Ectodermal cell (in vitro differentiated cells): Measurements from ENCODE around the gene NANOS3.
A peak's percentile ranks its signal among the peaks of the same experiment; 100 is the strongest.
"Not testable (repeated sequence)": the region's sequence is repeated elsewhere in the genome, so short reads cannot be mapped to it uniquely, and the experiment has no call there.

Source experiments
- H3K27ac ChIP-seq: 2 replicates; pipeline ENCODE4 v1.7.0; 2013; ENCODE audit warnings: mild to moderate bottlenecking, low read depth, low read length; ENCODE audit not compliant: insufficient read depth, poor library complexity, severe bottlenecking
- H3K27me3 ChIP-seq: 2 replicates; pipeline ENCODE4 v1.7.0; 2013; ENCODE audit warnings: mild to moderate bottlenecking, low read length; ENCODE audit not compliant: insufficient read depth, control insufficient read depth, poor library complexity, severe bottlenecking
- H3K36me3 ChIP-seq: one replicate; pipeline ENCODE4 v1.7.0; 2013; ENCODE audit warnings: low read length; ENCODE audit not compliant: control insufficient read depth, insufficient read depth
- H3K4me1 ChIP-seq: one replicate; pipeline ENCODE4 v1.7.0; 2013; ENCODE audit warnings: low read length; ENCODE audit not compliant: control insufficient read depth, insufficient read depth
- H3K4me3 ChIP-seq: 2 replicates; pipeline ENCODE4 v1.7.0; 2013; ENCODE audit warnings: low read depth, low read length, control low read depth; ENCODE audit not compliant: insufficient read depth
- H3K9me3 ChIP-seq: 2 replicates; pipeline ENCODE4 v1.7.0; 2013; ENCODE audit warnings: mild to moderate bottlenecking, low read length, moderate library complexity; ENCODE audit not compliant: control insufficient read depth
- WGBS, 2 experiments: methylation state at CpG; one replicate each; pipeline ENCODE4 v1.1.7; 2013; ENCODE audit warnings: missing lambda C conversion rate in 2 of 2; 5-methylcytosine and 5-hydroxymethylcytosine counted together

The NANOS3 gene

DNA sequence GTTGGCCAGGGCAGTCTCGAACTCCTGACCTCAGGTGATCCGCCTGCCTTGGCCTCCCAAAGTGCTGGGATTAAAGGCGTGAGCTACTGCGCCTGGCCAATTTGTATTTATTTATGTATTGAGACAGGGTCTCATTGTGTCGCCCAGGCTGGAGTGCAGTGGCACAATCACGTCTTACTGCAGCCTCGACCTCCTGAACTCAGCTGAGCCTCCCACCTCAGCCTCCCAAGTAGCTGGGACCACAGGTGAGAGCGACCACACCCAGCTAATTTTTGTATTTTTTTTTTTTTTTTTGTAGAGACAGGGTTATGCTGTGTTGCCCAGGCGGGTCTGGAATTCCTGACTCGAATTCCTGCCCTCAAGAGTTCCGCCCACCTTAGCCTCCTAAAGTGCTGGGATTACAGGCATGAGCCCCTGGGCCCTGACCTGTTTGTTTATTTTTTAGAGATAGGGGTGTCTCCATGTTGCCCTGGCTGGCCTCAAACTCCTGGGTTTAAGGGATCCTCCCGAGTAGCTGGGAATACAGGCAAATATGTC, 24.7 kb upstream of the NANOS3 start:
- H3K9me3 ChIP-seq, H3K27me3 ChIP-seq, H3K27ac ChIP-seq, H3K4me3 ChIP-seq, H3K36me3 ChIP-seq: not testable (repeated sequence)
- 86 to 90% methylated on average over 10 to 12 of the region's 12 CpGs for WGBS, 2 experiments
- peaks cover 11% of the 10 kb centered on the region for H3K4me1 ChIP-seq

GRCh38 chr19:13856497-13856896, 20.4 kb upstream of the NANOS3 start:
- Histone ChIP-seq H3K4me3 (no peak overlapping the region), H3K27ac (no peak overlapping the region), H3K9me3 (no peaks in the 10 kb centered on the region), H3K4me1 (peaks cover 2% of the 10 kb centered on the region), H3K36me3 (no peaks in the 10 kb centered on the region), H3K27me3 (peaks cover 5% of the 10 kb centered on the region)
- 85 to 90% methylated on average over 2 of the region's 2 CpGs for WGBS, 2 experiments

- Histone ChIP-seq H3K27me3 (peaks cover 30% of the 10 kb centered on the region), H3K9me3 (no peaks in the 10 kb centered on the region), H3K27ac (no peak overlapping the region), H3K4me3 (no peak overlapping the region), H3K4me1 (peaks cover 8% of the 10 kb centered on the region), H3K36me3 (no peaks in the 10 kb centered on the region)
- WGBS, 2 experiments = 89 to 90% methylated on average over 3 of the region's 3 CpGs
These were observed 17.5 kb upstream of the NANOS3 start for GRCh38 chr19:13859361-13859880.

DNA sequence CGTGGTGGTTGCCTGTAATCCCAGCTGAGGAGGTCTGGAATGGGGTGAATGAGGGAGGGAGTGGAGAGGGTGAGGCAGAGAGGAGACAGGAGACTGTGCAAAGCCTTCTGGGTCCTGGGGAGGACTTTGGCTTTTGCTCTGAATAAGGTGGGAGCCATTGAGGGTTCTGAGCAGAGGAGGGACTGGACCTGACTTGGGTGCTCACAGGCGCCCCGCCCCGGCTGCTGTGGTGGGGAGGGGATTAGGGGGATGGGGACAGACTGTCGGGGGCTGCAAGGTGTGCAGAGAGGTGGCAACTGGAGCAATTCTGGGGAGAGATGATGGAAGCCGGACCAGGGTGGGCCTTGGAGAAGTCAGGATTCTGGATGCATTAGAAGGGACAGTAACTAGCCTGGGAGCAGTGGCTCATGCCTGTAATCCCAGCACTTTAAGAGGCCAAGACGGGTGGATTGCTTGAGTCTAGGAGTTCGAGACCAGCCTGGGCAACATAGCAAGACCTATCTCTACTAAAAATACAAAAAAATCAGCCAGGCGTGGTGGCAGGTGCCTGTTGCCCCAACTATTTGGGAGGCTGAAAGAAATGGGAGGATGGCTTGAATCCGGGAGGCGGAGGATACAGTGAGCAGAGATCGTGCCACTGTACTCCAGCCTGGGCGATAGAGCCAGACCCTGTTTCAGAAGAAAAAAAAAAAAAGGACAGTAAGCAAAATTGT, 16.1 kb upstream of the NANOS3 start:
- no peaks in the 10 kb centered on the region for H3K9me3 ChIP-seq
- WGBS, 2 experiments = 90 to 93% methylated on average over 13 of the region's 13 CpGs
- H3K27ac ChIP-seq = no peak overlapping the region
- H3K36me3 ChIP-seq = no peaks in the 10 kb centered on the region
- peaks cover 13% of the 10 kb centered on the region for H3K4me1 ChIP-seq
- H3K4me3 ChIP-seq = no peak overlapping the region
- peaks cover 43% of the 10 kb centered on the region for H3K27me3 ChIP-seq

GRCh38 chr19:13861392-13861713, 15.6 kb upstream of the NANOS3 start:
- H3K4me3 ChIP-seq = no peak overlapping the region
- no peaks in the 10 kb centered on the region for H3K36me3 ChIP-seq
- 90 to 91% methylated on average over 11 of the region's 11 CpGs for WGBS, 2 experiments

DNA sequence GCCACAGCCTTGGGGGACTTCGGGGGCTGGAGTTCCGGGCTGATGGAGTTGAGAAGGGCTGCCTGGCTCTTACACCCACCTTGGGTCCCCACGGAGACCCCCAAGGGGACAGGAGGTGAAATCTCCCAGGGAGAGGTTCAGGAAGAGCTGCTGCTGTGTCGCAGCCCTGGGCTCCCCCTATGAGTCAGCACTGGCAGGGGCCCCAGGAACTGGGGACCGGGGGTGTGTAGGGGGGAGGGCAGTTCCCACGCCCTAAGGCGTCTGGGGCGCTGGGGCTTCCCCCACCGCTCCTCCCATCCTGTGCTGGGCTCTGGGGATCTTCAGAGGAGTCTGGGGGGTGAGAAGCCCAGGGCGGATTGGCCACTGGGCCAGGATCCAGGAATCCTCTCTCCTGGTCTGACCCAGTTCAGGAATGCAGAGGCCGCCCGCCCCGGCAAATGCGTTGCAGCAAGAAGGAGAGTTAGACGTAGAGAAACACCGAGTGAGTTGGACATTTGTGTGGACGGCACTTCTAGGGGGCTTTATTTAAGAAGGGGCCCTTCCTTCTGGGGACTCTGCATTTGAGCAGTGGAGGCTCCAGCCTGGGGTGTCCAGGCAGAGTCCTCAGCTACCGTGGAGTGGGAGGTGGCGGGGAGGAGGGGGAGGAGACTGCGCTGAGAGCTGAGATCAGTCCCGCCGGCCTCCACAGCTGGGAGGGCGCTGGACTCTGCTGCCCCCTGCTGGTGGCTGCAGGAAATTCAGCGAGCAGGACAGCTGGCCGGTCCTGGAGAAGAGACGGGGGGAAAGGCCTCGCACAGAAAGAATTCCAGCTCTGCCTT, 15.0 kb upstream of the NANOS3 start:
- Histone ChIP-seq H3K36me3 (no peaks in the 10 kb centered on the region), H3K4me3 (peak overlapping the region; percentile 33), H3K9me3 (no peaks in the 10 kb centered on the region), H3K27me3 (peaks cover 54% of the 10 kb centered on the region), H3K4me1 (peaks cover 13% of the 10 kb centered on the region), H3K27ac (no peak overlapping the region)
- WGBS, 2 experiments = 20 to 22% methylated on average over 27 of the region's 27 CpGs

More at GRCh38 chr19:13861392-13861713, 15.6 kb upstream of the NANOS3 start:
- no peaks in the 10 kb centered on the region for H3K9me3 ChIP-seq
- no peak overlapping the region for H3K27ac ChIP-seq
- H3K27me3 ChIP-seq = peaks cover 49% of the 10 kb centered on the region
- H3K4me1 ChIP-seq = peaks cover 13% of the 10 kb centered on the region

DNA sequence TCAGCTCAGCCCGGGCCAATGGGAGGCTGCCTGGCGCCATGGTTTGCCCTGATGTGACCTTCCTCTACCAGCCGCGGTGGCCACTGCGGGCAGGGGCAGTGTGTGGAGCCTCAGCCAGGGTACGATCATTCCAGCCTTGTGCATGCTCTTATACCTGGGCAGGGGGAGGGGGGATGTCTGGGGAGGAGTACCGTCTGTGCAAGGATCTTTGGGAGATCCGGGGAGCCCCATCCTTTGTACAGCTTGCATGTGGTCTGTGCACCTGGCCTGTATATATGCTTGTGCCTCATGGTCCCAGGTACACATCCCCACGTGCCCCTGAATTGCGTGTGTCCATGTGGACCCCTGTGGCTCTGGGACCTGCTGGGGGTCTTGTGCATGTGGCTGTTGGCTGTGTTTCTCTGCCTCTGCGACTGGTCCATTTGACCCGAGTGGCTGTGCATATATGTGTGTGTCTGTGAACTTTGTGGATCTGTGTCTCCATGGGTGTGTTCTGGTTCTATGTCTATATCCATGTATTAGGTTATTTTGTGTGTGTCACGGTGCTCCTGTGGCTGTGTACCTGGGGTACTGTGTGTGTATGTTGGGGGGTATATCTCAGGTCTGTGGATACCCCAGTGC, 12.8 kb upstream of the NANOS3 start:
- no peaks in the 10 kb centered on the region for H3K9me3 ChIP-seq
- no peak overlapping the region for H3K4me3 ChIP-seq
- no peaks in the 10 kb centered on the region for H3K36me3 ChIP-seq
- 40 to 41% methylated on average over 13 of the region's 13 CpGs for WGBS, 2 experiments
- no peak overlapping the region for H3K27ac ChIP-seq
- H3K27me3 ChIP-seq = peaks cover 77% of the 10 kb centered on the region
- H3K4me1 ChIP-seq = peaks cover 13% of the 10 kb centered on the region

DNA sequence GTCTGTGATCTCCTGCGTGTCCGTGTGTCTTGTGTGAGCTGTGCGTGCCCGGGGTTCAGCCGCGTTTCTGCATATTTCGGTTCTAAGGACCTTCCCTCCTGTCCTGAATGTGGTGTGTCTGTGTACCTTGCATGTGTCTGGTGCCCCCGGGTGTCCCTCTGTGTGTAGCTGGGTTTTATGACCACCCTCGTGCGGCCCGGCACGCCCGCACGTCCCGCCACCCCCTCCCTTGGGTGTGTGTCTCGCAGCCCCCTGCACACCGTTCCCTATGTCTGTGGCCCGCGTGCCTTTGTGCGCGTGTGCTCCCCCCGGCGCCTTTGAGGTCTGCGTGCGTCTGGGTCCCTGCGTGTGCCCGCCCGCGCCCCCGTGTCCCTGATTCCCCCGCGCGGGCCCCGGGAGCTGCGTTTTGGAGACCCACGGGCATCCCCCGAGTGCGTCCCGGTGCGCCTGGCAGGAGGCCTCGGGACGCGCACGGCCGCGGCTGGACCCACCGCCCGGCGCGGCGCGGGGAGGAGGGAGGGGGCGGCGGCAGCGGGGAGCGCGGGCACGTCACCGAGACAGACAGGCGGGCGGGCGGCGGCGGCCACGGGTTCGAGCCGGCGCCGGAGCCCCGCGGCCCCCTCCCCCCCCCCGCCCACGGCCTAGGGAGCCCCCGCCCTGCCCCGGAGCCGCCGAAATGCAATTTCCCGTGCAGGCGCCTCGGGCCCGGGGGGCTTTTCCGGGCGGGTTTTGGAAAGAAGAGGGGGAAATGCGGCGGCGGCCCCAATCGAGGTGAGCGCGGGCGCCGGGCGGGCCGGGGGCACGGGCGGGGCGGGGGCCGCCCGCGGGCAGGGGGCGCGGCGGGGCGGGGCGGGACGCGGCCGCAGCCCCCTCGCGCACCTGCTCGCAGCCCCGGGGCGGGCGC, 12.0 kb upstream of the NANOS3 start:
- Histone ChIP-seq H3K27me3 (peaks cover 84% of the 10 kb centered on the region), H3K36me3 (no peaks in the 10 kb centered on the region), H3K27ac (no peak overlapping the region), H3K9me3 (no peaks in the 10 kb centered on the region), H3K4me1 (peaks cover 13% of the 10 kb centered on the region), H3K4me3 (peak overlapping the region; percentile 33)
- WGBS, 2 experiments = 12% methylated on average over 109 to 110 of the region's 113 CpGs

DNA sequence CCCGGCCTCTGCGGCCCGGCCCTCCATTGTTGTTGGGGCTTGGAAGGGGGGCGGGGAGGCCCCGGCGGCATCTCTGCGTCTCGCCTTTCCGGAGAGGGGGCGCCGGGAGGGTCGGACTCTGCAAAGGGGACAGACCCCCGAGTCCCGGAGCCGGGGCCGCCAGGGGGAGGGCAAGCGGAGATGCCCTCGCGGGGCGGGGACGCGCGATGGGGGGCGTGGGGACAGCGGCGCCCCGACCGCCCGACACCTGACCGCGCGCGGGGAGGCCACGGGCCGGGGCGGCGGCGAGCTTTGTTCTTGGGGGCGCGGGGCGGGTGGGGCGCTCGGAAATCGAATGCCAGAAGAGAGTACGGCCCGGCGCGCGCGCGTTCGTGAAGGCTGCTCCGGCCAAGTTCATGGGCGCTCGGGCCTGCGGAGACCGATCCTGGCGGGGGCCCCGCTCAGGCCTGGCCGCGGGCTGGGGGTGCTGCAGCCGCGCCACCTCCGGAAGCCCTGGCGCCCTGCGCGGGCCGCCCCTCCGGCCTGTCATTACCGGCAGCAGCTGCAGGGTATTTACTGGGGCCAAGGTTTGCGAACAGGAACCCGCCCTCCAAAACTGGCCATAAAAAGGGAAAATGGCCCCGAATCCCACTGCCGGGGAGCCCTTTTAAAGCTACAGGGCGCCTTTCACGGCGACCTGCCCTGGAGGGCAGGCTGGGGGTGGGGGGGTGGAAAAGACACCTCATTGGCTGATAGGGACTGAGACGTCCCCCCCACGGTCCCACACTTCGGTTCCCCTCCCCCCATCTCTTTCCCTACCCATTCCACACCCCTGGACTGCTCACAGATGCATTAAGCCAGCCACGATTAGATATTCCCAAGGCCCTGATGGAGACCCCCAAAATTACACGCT, 11.1 kb upstream of the NANOS3 start:
- peak overlapping the region; percentile 33 for H3K4me3 ChIP-seq
- WGBS, 2 experiments = 4 to 5% methylated on average over 82 of the region's 82 CpGs
- peaks cover 13% of the 10 kb centered on the region for H3K4me1 ChIP-seq
- H3K9me3 ChIP-seq = no peaks in the 10 kb centered on the region
- peaks cover 90% of the 10 kb centered on the region for H3K27me3 ChIP-seq
- no peak overlapping the region for H3K27ac ChIP-seq
- no peaks in the 10 kb centered on the region for H3K36me3 ChIP-seq
